Smooth muscle cell (in vitro differentiated cells): ENCODE data around the gene CCT8. TPM values are rescaled to one million over a fixed set of nuclear protein-coding genes. Genes with fewer than 3 reads are reported as not detected.

Experiments used
- DNase-seq: peaks from one replicate; lab custom pipeline; 2025; ENCODE audit not compliant: unreplicated experiment; lab: John Stamatoyannopoulos, UW
- H2AFZ ChIP-seq: fragments of 200-600 bp; sonication (generic); 2 replicates; pipeline ENCODE4 v1.6.0; 2016; ENCODE audit warnings: antibody characterized with exemption, low read depth, mild to moderate bottlenecking
- H3F3A ChIP-seq: fragments of 200-600 bp; sonication (generic); 2 replicates; pipeline ENCODE4 v1.6.0; 2017; ENCODE audit warnings: antibody characterized with exemption, low read depth
- H3K27ac ChIP-seq: fragments of 200-600 bp; sonication (generic); 2 replicates; pipeline ENCODE4 v1.5.1; 2016; ENCODE audit warnings: low read depth, mild to moderate bottlenecking
- H3K27me3 ChIP-seq: fragments of 200-600 bp; sonication (generic); 2 replicates; pipeline ENCODE4 v1.6.1; 2016; ENCODE audit warnings: low read depth, mild to moderate bottlenecking
- H3K36me3 ChIP-seq: fragments of 200-600 bp; sonication (generic); 2 replicates; pipeline ENCODE4 v1.5.1; 2016; ENCODE audit warnings: low read depth
- H3K4me1 ChIP-seq: fragments of 200-600 bp; sonication (generic); 2 replicates; pipeline ENCODE4 v1.5.1; 2016; ENCODE audit warnings: low read depth
- H3K4me2 ChIP-seq: fragments of 200-600 bp; sonication (generic); 2 replicates; pipeline ENCODE4 v1.6.0; 2016; ENCODE audit warnings: mild to moderate bottlenecking
- H3K4me3 ChIP-seq: fragments of 200-600 bp; sonication (generic); 2 replicates; pipeline ENCODE4 v1.5.1; 2016; ENCODE audit warnings: mild to moderate bottlenecking
- H3K79me2 ChIP-seq: fragments of 200-600 bp; sonication (generic); 2 replicates; pipeline ENCODE4 v1.6.0; 2016; ENCODE audit warnings: low read depth, mild to moderate bottlenecking
- H3K9ac ChIP-seq: fragments of 200-600 bp; sonication (generic); 2 replicates; pipeline ENCODE4 v1.6.0; 2016; ENCODE audit warnings: low read depth
- H3K9me3 ChIP-seq: fragments of 200-600 bp; sonication (generic); replicated peaks from 2 replicates; pipeline ENCODE4 v1.5.1; 2016; ENCODE audit warnings: low read depth
- H4K20me1 ChIP-seq: fragments of 200-600 bp; sonication (generic); 2 replicates; pipeline ENCODE4 v1.6.0; 2016; ENCODE audit warnings: low read depth
- CTCF ChIP-seq: fragments of 200-600 bp; sonication (generic); IDR thresholded peaks from 2 replicates; pipeline ENCODE4 v1.5.1; 2017; ENCODE audit warnings: borderline replicate concordance, mild to moderate bottlenecking, antibody characterized with exemption; ENCODE audit not compliant: insufficient read depth, poor library complexity, severe bottlenecking
- WGBS: methylation state at CpG from one replicate; pipeline ENCODE4 v1.1.7; 2016; ENCODE audit warnings: low lambda C conversion rate; 5-methylcytosine and 5-hydroxymethylcytosine counted together
- polyA plus RNA-seq: library from polyadenylated mRNA; unstranded; fragments of >200 nt; fragmentation: Nextera tagmentation; extraction: Ambion mirVana; gene quantifications from 2 replicates; pipeline ENCODE4 v1.2.1, GENCODE V29; 2016
- total RNA-seq: library from RNA; depleted of rRNA; stranded (reverse); fragments of >200 nt; gene quantifications from 2 replicates; pipeline ENCODE4 v1.2.3, GENCODE V29; 2014

The CCT8 gene
- total and polyA plus RNA-seq, 2 experiments from 2014 or later, result 125 to 184 TPM

- peak overlapping the region; percentile 97 for H3K9ac ChIP-seq
- peak overlapping the region; percentile 97 for H3K27ac ChIP-seq
- H4K20me1 ChIP-seq, result no peaks in the 10 kb centered on the region
- WGBS, result 6% methylated on average over 6 of the region's 6 CpGs
- H3F3A ChIP-seq, result peaks cover 3% of the 10 kb centered on the region
- DNase-seq, result no peak
- no peak for TF ChIP-seq CTCF
- H3K36me3 ChIP-seq, result peaks cover 5% of the 10 kb centered on the region
- H3K9me3 ChIP-seq, result no peaks in the 10 kb centered on the region
- H3K27me3 ChIP-seq, result no peaks in the 10 kb centered on the region
- peaks cover 6% of the 10 kb centered on the region for H3K4me1 ChIP-seq
- H3K4me3 ChIP-seq, result peak overlapping the region; percentile 83
- peaks cover 35% of the 10 kb centered on the region for H3K79me2 ChIP-seq
- no peak overlapping the region for H2AFZ ChIP-seq
- H3K4me2 ChIP-seq, result peak overlapping the region; percentile 96
These were observed 48.1 kb downstream of the CCT8 start for GRCh38 chr21:29025328-29025713.

GRCh38 chr21:29024474-29025327 is 48.7 kb downstream of the CCT8 start, which contains the start of gene USP16:
Gene USP16, plus strand, starts transcription at chr21:29024668. Its CDS starts 3,246 bp downstream, at chr21:29027914.
- H3K4me1 ChIP-seq, result peaks cover 6% of the 10 kb centered on the region
- no peaks in the 10 kb centered on the region for H3K9me3 ChIP-seq
- H3K27ac ChIP-seq, result peak within 1 kb of the TSS; percentile 97
- H3F3A ChIP-seq, result peaks cover 3% of the 10 kb centered on the region
- H3K36me3 ChIP-seq, result peaks cover 4% of the 10 kb centered on the region
- WGBS, result 1% methylated on average over 48 of the region's 48 CpGs
- no peaks in the 10 kb centered on the region for H3K27me3 ChIP-seq
- H3K9ac ChIP-seq, result peak within 1 kb of the TSS; percentile 97
- H2AFZ ChIP-seq, result peak within 1 kb of the TSS; percentile 45
- TF ChIP-seq CTCF, result no peak
- H3K4me3 ChIP-seq, result peak within 1 kb of the TSS; percentile 83
- no peaks in the 10 kb centered on the region for H4K20me1 ChIP-seq
- H3K4me2 ChIP-seq, result peak within 1 kb of the TSS; percentile 96
- DNase-seq, result peak; percentile 96
- peaks cover 35% of the 10 kb centered on the region for H3K79me2 ChIP-seq

GRCh38 chr21:29022166-29022565 is 51.3 kb downstream of the CCT8 start:
- Histone ChIP-seq H3K9ac (no peak overlapping the region), H2AFZ (no peak overlapping the region), H3K27ac (no peak overlapping the region), H3K4me3 (no peak overlapping the region), H3K4me2 (no peak overlapping the region), H3K79me2 (peaks cover 18% of the 10 kb centered on the region), H3K36me3 (no peaks in the 10 kb centered on the region), H3K27me3 (no peaks in the 10 kb centered on the region), H3K9me3 (no peaks in the 10 kb centered on the region), H3K4me1 (peaks cover 6% of the 10 kb centered on the region), H4K20me1 (no peaks in the 10 kb centered on the region), H3F3A (peaks cover 3% of the 10 kb centered on the region)
- no peak for TF ChIP-seq CTCF
- no peak for DNase-seq
- 89% methylated on average over 4 of the region's 4 CpGs for WGBS
